ENCODE measurements around the gene TMEM106B.

The TMEM106B gene

GRCh38 chr7:12287901-12288300, 76.8 kb downstream of the TMEM106B start:
- Histone ChIP-seq H3F3A (ENCODE audit: low read depth) (no peaks in the 10 kb centered on the region), H3K36me3 (ENCODE audit: insufficient read depth, low read length) (no peaks in the 10 kb centered on the region), H3K79me2 (ENCODE audit: insufficient read depth, low read length) (no peaks in the 10 kb centered on the region), H4K20me1 (ENCODE audit: insufficient read depth, low read length, poor library complexity, severe bottlenecking) (no peaks in the 10 kb centered on the region), H3K9ac (ENCODE audit: low read depth, low read length, poor library complexity, severe bottlenecking) (no peak overlapping the region), H3K9me2 (replicated peaks; ENCODE audit: low read depth, low read length) (no peaks in the 10 kb centered on the region), H3K27me3 (ENCODE audit: insufficient read depth, low read length, poor library complexity, severe bottlenecking) (no peaks in the 10 kb centered on the region), H3K4me1 (ENCODE audit: insufficient read depth, low read length, poor library complexity, severe bottlenecking) (no peaks in the 10 kb centered on the region), H3K4me2 (ENCODE audit: low read depth, low read length, poor library complexity, severe bottlenecking) (no peak overlapping the region), H3K9me3 (ENCODE audit: insufficient read depth, low read depth, low read length) (peaks cover 6% of the 10 kb centered on the region; the same call in 1 of the 2 replicates), H3K4me3 (ENCODE audit: low read length, poor library complexity, severe bottlenecking) (no peak overlapping the region), H2AFZ (ENCODE audit: low read length) (no peak overlapping the region)
- TF ChIP-seq EZH2phosphoT487 (IDR thresholded peaks at IDR 0.05; ENCODE audit: borderline replicate concordance) (no peak), CTCF (conservative IDR thresholded peaks at IDR 0.05; ENCODE audit: low read length) (no peak)

GRCh38 chr7:12289996-12290395, 78.9 kb downstream of the TMEM106B start:
- Histone ChIP-seq H4K20me1 (ENCODE audit: insufficient read depth, low read length, poor library complexity, severe bottlenecking) (no peaks in the 10 kb centered on the region), H3F3A (ENCODE audit: low read depth) (no peaks in the 10 kb centered on the region), H2AFZ (ENCODE audit: low read length) (no peak overlapping the region), H3K79me2 (ENCODE audit: insufficient read depth, low read length) (no peaks in the 10 kb centered on the region), H3K9me2 (replicated peaks; ENCODE audit: low read depth, low read length) (no peaks in the 10 kb centered on the region), H3K9me3 (ENCODE audit: insufficient read depth, low read depth, low read length) (peaks cover 6% of the 10 kb centered on the region; the same call in 1 of the 2 replicates), H3K4me3 (ENCODE audit: low read length, poor library complexity, severe bottlenecking) (no peak overlapping the region), H3K27me3 (ENCODE audit: insufficient read depth, low read length, poor library complexity, severe bottlenecking) (no peaks in the 10 kb centered on the region), H3K36me3 (ENCODE audit: insufficient read depth, low read length) (no peaks in the 10 kb centered on the region), H3K4me2 (ENCODE audit: low read depth, low read length, poor library complexity, severe bottlenecking) (no peak overlapping the region), H3K4me1 (ENCODE audit: insufficient read depth, low read length, poor library complexity, severe bottlenecking) (no peaks in the 10 kb centered on the region), H3K9ac (ENCODE audit: low read depth, low read length, poor library complexity, severe bottlenecking) (no peak overlapping the region)
- TF ChIP-seq CTCF (conservative IDR thresholded peaks at IDR 0.05; ENCODE audit: low read length): no peak
- no peak for TF ChIP-seq EZH2phosphoT487 (IDR thresholded peaks at IDR 0.05; ENCODE audit: borderline replicate concordance)

GRCh38 chr7:12290761-12291160, 79.7 kb downstream of the TMEM106B start:
- Histone ChIP-seq H3K27me3 (ENCODE audit: insufficient read depth, low read length, poor library complexity, severe bottlenecking) (no peaks in the 10 kb centered on the region), H3K4me2 (ENCODE audit: low read depth, low read length, poor library complexity, severe bottlenecking) (no peak overlapping the region), H3K9ac (ENCODE audit: low read depth, low read length, poor library complexity, severe bottlenecking) (no peak overlapping the region), H2AFZ (ENCODE audit: low read length) (no peak overlapping the region), H3K9me3 (ENCODE audit: insufficient read depth, low read depth, low read length) (peaks cover 6% of the 10 kb centered on the region; the same call in 1 of the 2 replicates), H3F3A (ENCODE audit: low read depth) (no peaks in the 10 kb centered on the region), H3K4me1 (ENCODE audit: insufficient read depth, low read length, poor library complexity, severe bottlenecking) (no peaks in the 10 kb centered on the region), H3K36me3 (ENCODE audit: insufficient read depth, low read length) (no peaks in the 10 kb centered on the region), H3K4me3 (ENCODE audit: low read length, poor library complexity, severe bottlenecking) (no peak overlapping the region), H3K79me2 (ENCODE audit: insufficient read depth, low read length) (no peaks in the 10 kb centered on the region), H4K20me1 (ENCODE audit: insufficient read depth, low read length, poor library complexity, severe bottlenecking) (no peaks in the 10 kb centered on the region), H3K9me2 (replicated peaks; ENCODE audit: low read depth, low read length) (no peaks in the 10 kb centered on the region)
- no peak for TF ChIP-seq CTCF (conservative IDR thresholded peaks at IDR 0.05; ENCODE audit: low read length)
- no peak for TF ChIP-seq EZH2phosphoT487 (IDR thresholded peaks at IDR 0.05; ENCODE audit: borderline replicate concordance)

All from Loucy (cell line).